ENCODE measurements around the gene HDAC4.

The HDAC4 gene

DNA sequence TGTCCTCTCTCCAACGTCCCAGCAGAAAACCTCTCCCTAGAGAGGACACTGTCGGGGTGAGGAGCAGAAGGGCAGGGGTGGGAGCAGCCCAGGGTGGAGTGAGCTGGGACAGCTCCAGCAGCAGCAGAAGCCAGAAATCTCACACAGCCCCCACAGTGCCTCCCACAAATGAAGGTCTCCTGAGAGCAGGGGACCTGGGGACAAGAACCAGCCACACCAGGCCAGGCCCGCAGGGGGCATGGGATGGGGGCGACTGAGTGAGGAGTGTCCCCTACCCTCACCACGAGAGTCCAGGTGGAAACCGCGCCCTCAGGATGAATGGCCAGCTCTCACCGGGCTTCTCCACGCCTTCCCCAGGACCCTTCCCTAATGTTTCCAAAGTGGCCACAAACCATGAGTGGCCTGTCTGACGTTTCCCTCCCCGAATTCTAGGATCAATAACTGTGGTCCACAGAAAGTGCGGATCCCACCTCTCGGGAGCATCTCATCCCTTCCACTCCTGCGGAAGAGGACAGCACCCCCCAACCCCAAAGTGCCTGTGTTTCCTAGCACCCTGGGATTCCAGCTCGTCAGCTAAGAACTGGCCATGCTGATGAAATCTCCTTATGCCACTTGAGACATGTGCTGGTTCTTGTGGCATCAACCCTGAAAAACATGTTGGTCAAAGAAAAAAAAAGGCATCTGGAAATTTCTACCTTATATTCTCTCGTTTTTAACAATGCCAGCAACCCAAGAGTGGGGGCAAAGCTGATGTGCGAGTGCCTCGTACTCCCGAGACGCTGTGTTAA lies 121.1 kb downstream of the HDAC4 start:
- no peak for DNase-seq
- in situ Hi-C loops (cut with MboI; ENCODE audit: low pct_unique_long_range_greater_than_20kb, low sequenced_read_pairs): no loop called here

DNA sequence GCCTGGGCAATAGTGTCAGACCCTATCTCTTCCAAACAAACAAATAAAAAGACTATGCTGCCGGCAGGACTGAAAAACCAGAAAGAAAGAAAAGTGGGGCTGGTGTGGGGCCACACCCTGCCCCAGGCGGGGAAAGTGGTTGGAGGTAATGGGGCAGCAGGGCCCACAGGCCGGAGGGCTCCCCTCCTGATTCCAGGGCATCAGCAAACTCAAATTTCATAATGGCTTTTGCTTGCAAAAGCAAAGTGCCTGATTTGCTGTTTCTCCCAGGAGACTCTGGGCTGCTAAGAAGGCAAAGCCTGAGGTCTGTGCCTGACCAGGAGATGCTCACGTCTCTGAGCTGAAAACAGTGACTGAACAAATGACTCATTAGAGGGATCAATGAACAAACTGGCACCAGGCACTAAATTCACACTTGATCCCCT lies 121.9 kb downstream of the HDAC4 start:
- in situ Hi-C loops (cut with MboI; ENCODE audit: low pct_unique_long_range_greater_than_20kb, low sequenced_read_pairs): no loop called here
- DNase-seq: no peak

DNA sequence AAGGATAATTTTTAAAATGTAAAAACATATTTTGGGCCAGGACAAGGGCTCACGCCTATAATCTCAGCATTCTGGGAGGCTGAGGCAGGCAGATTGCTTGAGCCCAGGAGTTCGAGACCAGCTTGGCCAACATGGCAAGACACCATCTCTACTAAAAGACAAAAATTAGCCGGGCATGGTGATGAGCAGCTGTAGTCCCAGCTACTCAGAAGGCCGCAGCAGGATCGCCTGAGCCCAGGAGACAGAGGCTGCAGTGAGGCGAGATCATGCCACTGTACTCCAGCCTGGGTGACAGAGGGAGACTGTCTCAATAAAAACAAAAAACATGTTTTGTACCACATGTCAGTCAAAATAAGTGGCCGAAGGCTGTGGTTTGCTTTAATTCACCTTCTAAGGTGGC lies 122.5 kb downstream of the HDAC4 start:
- in situ Hi-C loops (cut with MboI; ENCODE audit: low pct_unique_long_range_greater_than_20kb, low sequenced_read_pairs): no loop called here
- no peak for DNase-seq

DNA sequence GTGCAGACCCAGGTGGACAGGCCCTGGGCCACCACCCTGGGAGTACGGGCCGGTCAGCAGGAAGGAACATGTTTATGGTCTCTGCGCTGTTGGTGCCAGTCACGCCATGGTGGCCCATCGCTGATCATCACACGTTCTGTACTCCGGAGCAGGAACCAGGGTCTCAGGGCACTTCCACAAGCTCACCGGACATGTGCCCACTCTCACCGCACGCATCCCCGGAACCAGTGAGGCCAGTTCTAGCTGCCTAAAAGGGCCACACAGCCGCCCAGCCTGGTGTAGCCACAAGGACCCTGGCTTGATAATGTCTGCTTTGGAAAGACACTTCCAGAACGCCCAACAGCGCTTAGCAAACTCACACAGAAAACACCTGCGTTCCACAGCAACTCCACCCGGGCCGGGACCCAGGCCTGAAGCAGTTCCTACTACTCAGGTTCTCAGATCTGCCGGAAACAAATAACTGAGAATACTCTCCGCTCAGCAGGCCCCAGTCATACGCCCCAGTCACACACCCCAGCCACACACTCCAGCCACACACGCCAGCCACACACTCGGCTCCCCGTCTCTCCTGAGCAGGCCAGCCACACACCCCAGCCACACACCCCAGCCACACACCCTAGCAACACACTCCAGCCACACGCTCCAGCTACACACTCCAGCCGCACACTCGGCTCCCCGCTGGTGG lies 123.3 kb downstream of the HDAC4 start:
- no peak for DNase-seq
- in situ Hi-C loops (cut with MboI; ENCODE audit: low pct_unique_long_range_greater_than_20kb, low sequenced_read_pairs): no loop called here

DNA sequence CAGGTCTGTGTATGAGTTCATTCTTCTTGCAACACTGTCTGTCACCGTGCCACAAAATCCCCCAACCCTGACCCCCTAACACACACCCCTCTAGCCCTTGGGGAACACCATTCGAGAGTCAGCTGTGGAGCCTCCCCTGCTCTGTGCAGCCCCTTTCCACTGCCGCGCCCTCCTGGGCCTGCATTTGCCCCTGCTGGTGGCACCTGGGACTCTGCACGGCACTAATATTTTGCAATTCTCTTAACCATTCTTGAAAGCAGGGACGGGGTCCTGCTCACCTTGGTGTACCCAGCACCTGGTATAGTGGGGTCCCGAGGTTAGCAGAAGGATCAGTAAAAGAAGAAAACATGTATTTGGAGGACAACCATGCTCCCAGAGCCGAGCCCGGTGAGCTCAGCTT lies 124.0 kb downstream of the HDAC4 start:
- in situ Hi-C loops (cut with MboI; ENCODE audit: low pct_unique_long_range_greater_than_20kb, low sequenced_read_pairs): no loop called here
- DNase-seq: no peak

DNA sequence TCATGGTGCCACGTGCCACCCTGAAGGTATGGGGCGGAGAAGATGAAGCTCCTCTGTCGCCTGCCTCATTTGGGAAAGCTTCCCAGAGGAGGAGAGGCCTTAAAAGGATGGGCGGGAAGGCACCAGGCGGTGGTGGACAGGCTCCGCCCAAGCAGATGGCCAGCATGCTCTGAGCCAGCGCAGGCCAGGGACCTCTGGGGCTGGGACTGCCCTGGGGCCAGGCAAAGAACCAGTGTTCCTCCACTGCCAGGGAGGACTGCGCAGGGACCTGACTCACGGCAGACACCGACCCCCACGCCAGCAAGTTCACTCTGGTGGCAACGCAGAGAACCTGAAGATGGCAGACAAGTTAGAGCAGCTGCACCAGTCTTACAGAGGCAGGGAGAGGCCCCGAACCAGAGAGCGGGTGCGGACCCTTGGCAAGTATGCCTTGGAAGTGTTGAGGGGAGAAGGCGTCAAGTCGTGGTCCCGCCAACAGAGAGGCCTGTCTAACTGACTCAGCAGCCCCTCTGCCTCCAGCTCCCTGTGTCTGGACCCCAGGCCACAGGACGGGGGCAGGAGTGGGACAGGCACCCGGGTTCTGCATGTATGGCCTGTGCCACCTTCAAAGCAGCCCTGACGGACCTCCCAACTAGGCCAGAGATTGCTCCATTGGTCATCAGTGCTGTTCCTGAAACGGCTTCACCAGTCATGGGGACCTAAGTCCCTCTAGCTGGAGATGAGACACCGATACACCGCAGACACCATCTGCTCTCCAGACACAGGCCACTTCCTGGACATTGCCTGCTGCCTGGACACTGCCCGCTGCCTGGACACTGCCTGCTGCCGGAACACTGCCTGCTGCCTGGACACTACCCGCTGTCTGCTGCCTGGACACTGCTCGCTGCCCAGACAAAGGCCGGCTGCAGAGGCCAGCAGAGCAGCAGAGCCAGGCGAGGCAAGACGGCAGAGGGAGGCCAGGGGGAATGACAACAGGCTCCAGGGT lies 124.7 kb downstream of the HDAC4 start:
- in situ Hi-C loops (cut with MboI; ENCODE audit: low pct_unique_long_range_greater_than_20kb, low sequenced_read_pairs): no loop called here
- no peak for DNase-seq

DNA sequence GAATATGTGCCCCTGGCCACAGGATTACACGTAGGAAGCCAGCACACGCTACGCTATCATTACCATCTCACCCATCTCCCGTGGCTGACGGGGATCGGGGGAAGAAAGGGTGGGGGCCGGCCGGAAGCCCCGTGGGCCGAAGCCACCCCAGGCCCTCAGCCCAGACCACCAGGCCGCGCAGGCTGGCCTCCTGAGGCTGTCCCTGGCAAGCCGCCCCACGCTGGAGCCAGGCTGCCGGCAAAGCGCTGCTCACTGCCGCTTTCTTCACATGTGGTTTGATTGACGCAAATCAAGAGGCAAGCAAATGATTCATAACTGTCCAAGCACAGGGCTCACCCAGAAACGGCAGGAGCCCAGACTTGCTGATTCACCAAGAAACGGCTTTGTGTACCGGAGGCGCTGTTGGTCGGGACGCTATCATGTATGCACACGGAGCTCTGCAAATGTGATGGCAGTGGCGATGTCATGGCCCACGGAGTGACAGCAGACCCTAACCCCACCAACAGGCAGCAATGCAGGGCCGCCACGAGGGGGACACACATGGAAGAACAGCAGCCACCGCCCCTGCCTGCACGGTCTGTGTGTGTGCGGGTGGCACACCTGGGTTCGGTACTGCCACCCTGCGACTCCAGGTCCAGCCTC lies 125.7 kb downstream of the HDAC4 start:
- DNase-seq: no peak
- in situ Hi-C loops (cut with MboI; ENCODE audit: low pct_unique_long_range_greater_than_20kb, low sequenced_read_pairs): no loop called here

DNA sequence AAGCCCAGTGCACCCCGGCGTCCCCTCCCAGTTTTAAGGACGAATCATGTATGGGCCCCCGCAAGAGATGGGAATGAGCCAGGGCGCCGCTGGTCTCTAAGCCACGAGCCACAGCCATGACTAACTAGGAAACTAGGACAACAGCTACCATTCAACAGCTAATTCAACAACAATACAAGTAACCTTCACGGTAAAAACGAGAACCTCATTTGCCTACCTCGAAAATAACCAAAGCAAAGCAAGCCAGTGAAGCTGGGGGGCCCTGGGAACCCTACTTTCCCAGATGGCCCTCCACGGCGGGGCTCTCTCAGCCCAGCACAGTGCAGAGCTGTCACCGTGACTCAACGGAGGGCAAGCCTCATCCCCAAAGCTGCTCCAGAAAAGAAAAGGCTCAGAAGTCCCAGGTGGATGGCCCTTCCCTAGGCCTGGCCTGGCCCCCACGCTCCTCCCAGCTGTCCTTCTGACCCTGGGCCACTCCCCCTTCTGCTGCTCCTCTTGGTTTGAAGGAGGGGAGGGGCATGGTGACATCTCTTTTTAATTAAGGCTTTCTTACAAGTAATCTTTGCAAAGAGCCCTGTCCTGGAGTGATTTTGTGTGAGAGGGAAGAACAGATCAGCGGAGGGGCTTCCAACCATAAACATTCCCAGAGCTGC lies 126.3 kb downstream of the HDAC4 start:
- in situ Hi-C loops (cut with MboI; ENCODE audit: low pct_unique_long_range_greater_than_20kb, low sequenced_read_pairs): no loop called here
- no peak for DNase-seq

DNA sequence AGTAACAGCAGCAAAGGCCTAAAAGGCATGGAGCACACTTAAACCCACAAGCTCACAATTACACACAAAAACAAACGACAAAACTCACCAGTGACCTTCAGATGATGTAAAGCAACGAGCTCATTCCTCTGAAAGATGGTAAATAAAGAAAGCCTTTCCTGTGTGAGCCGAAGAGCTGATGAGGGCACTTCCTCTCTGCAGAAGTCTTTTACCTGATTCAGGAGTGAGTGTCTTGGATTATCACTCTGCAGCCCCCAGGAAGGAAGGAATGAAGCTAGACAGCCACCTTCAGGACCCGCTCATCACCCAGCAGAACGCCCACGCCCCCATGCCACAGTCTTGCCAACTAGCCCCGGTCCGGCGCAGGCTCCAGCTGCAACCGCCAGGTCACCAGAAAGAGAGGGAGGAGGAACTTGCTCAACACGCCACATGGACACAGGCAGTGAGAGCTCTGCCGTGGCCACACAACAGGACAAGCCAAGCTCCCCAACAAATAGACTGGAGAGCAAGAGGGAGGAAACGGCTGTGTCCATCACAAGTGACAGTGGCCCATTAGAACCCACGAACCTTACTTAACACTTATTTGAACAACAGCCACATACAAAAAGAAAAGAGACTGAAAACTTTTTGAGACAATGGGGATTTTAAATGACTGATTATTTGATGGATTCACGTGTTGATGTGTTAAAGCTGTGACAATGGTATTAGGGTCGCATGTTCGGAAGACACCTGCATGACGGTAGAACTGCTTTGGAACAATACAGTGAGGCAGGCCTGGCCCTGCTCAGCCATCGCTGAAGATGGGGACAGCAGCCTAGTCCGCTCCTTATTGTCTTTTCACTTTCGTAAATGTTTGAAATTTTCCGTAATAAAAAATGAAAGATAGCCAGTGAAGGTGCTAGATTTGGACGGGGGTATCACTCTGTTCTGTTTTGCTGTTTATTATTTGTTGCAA lies 127.3 kb downstream of the HDAC4 start:
- DNase-seq: no peak
- in situ Hi-C loops (cut with MboI; ENCODE audit: low pct_unique_long_range_greater_than_20kb, low sequenced_read_pairs): no loop called here

DNA sequence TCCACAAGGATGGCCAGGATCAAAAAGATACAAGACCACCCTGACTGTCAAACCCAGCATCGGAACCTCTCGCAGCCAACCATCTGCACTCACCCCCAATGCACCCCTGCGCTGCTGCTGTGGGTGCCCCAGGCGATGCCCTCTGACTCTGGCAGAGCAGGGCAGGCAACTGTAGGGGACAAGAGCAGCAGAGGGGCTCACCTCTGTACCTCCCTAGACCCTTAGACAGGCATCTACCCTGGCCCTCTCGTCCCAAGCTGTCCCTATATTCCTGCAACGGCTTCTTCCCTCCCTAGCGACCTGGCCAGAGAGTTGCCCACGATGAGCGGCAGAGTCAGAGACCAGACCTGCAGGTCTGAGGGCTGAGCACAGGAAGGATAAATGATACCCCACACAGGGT lies 128.2 kb downstream of the HDAC4 start:
- DNase-seq: no peak
- in situ Hi-C loops (cut with MboI; ENCODE audit: low pct_unique_long_range_greater_than_20kb, low sequenced_read_pairs): no loop called here

DNA sequence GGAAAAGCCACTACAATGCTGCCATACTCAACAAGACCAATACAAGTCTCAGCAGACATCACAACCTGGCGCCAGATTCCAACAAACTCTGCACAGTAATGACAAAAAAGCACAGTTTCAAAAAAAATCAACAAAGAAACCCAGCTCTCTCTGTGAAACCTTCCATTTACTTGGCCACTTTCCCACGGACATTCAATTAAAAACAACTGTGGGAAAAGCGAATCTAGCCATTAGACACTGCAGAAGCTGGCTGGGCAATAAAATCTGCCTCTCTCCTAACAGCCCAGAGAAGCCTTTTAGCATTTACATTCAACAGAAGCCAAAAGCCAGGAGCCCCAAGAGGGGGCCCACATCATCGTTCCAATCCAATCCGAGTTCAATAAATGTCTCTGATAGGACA lies 128.9 kb downstream of the HDAC4 start:
- in situ Hi-C loops (cut with MboI; ENCODE audit: low pct_unique_long_range_greater_than_20kb, low sequenced_read_pairs): no loop called here
- no peak for DNase-seq

DNA sequence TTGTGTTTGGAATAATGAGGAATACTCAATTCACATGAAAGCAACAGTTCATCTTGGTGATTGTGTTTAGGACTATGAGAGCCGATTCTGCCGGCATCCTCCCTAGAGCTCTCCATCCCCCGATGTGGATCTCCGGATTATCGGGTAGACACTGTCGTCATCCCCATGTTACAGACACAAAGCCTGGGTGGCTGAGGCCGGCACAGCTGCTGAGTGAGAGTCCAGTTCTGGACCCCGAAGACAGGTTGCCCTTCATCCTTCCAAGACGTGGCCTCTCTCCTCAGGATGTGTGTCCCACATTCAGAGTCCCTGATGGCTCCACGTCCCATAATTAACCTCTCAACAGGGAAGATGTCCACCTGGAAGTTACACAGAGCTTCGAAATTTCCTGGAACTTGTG lies 129.3 kb downstream of the HDAC4 start:
- in situ Hi-C loops (cut with MboI; ENCODE audit: low pct_unique_long_range_greater_than_20kb, low sequenced_read_pairs): no loop called here
- no peak for DNase-seq

DNA sequence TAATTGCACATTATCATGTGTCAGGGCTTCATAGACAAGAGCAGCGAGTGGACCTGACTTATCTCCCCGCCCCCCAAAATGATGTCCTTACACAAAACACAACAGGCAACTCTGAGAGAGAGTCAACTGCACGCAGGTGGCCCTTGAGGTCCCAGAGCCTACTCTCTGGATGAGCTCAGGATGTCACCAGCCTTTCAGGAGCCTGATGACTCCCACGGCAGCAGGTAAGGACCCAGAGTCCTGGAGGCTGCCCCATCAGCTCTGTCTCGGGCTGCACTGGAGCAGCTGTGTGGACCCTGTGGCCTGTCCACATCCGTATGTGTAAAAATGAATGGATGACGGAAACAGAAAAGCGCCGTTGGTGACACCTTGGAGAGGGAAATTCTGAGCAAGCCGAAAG lies 130.9 kb downstream of the HDAC4 start:
- DNase-seq: no peak
- in situ Hi-C loops (cut with MboI; ENCODE audit: low pct_unique_long_range_greater_than_20kb, low sequenced_read_pairs): no loop called here

DNA sequence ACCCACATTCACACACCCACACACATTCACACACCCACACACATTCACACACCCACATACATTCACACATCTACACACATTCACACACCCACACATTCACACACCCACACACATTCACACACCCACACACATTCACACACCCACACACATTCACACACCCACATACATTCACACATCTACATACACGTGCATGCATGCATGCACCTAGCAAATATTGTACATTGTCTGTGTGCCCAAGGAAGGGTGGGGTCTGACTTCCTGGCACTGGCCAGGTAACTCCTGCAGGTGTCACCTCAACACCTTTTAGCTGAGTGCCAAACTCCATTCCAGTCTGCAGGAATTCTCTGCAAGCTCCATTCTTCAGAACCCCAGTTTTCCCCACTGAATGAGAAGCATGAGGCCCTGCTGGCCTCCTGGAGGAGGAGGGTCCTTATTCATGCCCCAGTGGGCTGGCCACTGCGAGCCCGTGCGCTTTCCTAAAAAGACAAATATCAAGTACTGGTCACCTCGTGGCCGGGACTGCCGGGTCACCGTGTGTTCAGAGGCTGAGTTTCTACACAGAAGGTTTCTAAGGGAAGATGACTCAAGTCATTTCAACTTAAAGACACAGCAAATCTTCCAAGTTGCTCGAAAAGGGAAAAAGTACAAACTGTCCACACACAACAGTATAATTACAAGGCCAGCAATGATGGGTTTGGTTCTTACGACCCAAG lies 131.5 kb downstream of the HDAC4 start:
- DNase-seq: no peak
- in situ Hi-C loops (cut with MboI; ENCODE audit: low pct_unique_long_range_greater_than_20kb, low sequenced_read_pairs): no loop called here

DNA sequence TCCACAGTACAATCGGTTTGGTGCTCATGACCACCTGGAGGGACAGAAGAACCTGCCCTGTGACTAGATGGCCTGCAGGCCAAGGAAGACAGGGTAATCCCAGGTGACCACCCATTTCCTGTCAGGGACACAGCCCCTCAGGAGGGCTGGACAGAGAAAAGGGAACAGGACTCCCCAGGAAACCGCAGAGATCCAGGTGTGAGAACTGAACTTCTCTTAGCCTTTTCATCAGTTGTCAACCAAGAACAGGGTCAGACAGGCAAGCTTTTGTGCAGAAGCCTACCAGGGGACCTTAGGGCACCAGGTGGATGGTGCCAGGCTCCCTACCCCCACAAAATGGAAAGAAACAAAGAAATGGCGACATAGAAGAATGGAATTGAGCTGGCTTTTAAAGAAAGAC lies 132.3 kb downstream of the HDAC4 start:
- DNase-seq: no peak
- in situ Hi-C loops (cut with MboI; ENCODE audit: low pct_unique_long_range_greater_than_20kb, low sequenced_read_pairs): no loop called here

DNA sequence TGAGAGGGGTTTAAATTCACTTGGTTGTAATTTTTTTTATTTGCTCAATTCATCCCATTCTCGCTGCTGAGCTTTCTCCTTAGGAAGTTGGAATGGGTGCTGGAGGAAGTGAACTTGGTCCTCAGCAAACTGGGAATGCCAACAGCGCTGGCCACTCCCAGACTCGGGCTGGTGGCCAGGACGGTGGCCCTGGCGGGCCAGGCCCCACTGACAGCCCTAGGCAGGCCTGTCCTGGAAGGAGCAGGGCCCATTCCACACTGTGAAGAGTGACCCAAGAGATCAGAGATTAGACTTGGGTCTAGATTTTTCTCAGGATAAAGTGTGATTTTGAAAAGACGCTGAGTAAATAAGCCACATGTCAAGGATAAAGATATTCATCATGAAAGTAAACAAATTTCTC lies 132.7 kb downstream of the HDAC4 start:
- no peak for DNase-seq
- in situ Hi-C loops (cut with MboI; ENCODE audit: low pct_unique_long_range_greater_than_20kb, low sequenced_read_pairs): no loop called here

DNA sequence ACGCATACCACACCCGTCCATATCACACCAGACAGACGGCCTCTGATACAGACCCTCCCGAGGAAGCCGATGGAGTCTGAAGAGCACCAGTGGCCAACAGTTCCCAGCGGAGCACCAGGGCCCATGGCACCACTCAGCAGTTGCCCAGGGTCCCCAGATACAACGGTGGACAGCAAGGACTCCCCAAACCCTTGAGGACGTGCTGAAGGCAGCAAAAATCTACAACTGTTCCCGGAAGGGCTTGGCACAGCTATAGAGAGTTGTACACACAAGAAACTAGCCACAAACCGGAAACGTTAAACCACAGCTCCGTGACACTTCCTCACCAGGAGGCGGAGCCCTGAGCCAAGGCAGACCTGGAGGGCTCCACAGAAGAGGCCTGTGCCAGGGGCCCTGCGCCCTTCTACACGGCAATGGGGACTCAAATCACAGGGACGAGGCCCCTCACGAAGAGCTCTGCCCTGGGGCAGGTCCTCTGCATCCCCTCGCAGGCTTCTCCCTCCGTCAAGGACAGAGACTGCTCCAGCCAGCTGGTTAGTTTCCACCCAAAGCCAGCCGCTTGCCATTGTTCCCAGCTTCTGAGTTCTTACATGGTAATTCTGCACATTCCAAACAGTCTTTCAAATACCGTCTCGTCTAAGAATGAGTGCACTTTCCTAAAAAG lies 133.4 kb downstream of the HDAC4 start:
- DNase-seq: peak; percentile 89
- in situ Hi-C loops (cut with MboI; ENCODE audit: low pct_unique_long_range_greater_than_20kb, low sequenced_read_pairs): no loop called here
